Measurements from ENCODE around the gene ZHX3. TPM values are rescaled to one million over a fixed set of nuclear protein-coding genes. Genes with fewer than 3 reads are reported as not detected.

The ZHX3 gene
- total RNA-seq, 1 donor from 2014 or later = 13.4 TPM

DNA sequence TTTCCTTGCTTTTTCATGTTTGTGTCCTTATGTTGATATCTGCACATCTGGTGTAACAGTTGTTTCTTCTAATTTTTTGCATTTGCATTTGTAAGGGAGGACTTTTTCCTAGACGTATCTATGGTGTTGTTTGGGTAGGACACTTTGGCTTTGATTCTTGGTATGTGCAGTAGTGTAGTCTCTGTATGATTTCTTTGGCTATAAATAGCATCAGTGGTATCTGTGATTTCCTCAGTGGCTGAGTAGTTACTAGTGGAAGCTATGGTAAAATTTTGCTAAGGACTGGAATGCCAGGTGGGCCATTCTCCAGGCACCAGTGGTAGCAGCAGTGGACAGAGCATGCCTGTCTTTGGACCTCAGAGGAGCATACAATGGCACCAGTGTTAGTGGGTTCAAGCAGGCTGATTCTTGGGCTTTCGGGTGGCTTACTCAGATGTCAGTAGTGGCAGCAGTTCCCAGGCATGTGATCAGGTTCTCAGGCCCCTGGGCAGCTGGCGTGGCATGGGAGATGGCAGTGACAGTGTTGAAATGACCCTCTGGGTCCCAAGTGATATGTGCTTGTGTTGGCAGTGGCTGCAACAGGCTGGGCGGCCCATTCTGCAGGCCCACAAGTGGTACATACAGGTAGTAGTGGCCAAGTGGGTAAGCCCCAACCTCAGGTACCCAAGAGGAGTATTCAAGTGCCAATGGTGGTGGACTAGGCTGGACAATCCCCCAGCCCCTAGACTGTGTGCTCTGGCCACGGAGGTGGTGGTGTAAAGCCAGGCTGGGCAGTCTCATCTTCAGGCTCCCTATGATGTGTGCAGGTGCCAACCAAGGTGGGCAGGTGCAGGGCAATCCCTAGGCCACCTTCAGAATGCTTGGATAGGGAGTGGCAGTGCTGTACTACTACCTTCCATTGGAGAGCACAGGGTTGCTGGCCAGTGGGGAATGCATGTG, 125.7 kb downstream of the ZHX3 start:
- H3K4me3 ChIP-seq (ENCODE audit: low read depth, low read length) = no peak overlapping the region
- TF ChIP-seq, protein P1, sequence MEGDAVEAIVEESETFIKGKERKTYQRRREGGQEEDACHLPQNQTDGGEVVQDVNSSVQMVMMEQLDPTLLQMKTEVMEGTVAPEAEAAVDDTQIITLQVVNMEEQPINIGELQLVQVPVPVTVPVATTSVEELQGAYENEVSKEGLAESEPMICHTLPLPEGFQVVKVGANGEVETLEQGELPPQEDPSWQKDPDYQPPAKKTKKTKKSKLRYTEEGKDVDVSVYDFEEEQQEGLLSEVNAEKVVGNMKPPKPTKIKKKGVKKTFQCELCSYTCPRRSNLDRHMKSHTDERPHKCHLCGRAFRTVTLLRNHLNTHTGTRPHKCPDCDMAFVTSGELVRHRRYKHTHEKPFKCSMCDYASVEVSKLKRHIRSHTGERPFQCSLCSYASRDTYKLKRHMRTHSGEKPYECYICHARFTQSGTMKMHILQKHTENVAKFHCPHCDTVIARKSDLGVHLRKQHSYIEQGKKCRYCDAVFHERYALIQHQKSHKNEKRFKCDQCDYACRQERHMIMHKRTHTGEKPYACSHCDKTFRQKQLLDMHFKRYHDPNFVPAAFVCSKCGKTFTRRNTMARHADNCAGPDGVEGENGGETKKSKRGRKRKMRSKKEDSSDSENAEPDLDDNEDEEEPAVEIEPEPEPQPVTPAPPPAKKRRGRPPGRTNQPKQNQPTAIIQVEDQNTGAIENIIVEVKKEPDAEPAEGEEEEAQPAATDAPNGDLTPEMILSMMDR (conservative IDR thresholded peaks at IDR 0.05; ENCODE audit: low read depth, low read length) = no peak
- no peak for DNase-seq (ENCODE audit: low read depth)

DNA sequence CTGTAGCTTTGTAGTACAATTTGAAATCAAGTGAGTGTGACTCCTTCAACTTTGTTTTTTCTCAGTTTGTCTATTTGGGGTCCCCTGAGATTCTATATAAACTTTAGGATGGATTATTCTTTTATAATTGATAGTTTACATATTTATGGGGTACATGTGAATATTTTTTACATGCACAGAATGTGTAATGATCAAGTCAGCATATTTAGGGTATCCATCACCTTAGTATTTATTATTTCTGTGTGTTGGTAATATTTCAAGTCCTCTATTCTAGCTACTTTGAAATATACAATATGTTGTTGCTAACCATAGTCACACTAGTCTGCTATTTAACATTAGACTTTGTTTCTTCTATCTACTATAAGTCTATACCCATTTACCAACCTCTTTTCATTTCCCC, 129.9 kb downstream of the ZHX3 start:
- H3K4me3 ChIP-seq (ENCODE audit: low read depth, low read length) = no peak overlapping the region
- TF ChIP-seq, protein P1 (conservative IDR thresholded peaks at IDR 0.05; ENCODE audit: low read depth, low read length) = no peak
- no peak for DNase-seq (ENCODE audit: low read depth)

DNA sequence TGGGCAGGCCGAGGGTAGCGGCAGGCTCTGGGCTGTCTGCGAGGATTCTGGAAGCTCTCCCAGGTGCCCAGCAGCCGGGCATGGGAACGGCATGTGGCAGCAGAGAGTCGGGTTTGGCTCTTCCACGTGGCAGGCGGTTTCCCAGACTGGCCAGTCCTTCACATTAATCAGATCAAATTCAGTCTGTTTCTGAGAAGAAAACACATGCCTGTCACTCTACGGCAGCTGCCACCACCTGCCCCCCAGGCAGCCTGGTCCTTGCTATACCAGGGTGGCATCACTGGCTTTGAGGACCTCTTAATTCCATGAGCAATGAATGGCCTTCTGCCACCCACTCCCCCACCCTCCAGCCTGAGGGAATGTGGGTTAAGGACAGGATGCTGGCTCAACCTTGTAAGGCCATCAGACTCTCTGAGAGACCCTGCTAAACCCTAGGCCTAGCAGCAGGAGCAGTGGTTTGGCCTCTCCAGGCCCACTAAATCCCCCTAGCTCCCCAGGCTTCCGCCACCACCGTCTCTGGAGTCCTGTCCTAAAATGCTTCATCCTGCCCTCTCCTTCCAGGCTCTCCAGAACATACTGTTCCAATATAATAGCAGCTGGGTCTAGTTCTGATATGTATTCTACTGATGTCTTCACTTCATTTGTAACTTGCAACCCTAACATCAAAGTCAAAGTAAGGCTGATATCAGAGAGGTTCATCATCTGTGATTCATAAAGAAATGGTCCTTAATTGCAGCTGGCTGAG, 132.3 kb downstream of the ZHX3 start:
- TF ChIP-seq, protein P1 (conservative IDR thresholded peaks at IDR 0.05; ENCODE audit: low read depth, low read length) = no peak
- no peak overlapping the region for H3K4me3 ChIP-seq (ENCODE audit: low read depth, low read length)
- no peak for DNase-seq (ENCODE audit: low read depth)

DNA sequence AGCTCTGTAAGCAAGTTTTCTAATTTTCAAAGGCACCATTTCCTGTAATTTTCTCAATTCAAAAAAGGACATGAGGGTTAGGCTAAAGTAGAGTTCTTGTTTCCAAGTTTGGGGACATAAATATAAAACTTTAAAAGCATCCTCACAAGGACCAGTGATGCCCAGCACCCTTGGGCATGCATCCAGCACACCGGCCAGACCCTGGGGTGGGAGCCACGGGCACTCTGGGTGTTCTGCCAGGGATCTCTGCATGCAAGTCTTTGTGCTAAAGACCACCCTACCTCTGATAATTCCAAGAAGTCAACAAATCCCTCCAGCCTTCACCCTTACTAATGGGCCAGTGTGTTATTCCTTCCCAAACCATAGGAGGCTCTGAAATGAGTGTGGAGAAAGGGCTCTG, 133.7 kb downstream of the ZHX3 start:
- DNase-seq (ENCODE audit: low read depth) = no peak
- TF ChIP-seq, protein P1 (conservative IDR thresholded peaks at IDR 0.05; ENCODE audit: low read depth, low read length) = no peak
- H3K4me3 ChIP-seq (ENCODE audit: low read depth, low read length) = no peak overlapping the region

DNA sequence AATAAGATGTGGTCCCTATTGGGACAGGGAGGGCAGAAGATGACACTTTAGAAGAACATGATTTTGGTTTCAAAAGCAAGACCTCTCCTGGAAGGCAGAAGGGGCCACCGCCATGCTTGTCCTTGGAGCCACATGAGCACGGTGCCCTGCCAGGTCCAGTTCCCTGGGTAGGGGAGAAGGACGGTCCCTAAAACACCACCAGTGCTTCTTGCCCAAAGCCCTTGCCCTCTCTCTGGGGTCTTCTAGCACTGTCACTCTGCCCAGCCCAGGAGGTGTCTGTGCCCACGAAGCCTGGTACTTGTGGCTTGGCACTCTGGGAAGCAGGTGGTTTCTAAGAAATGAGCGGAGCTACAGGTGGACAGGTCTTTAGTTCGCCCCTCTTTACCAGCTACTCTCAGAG, 134.1 kb downstream of the ZHX3 start:
- H3K4me3 ChIP-seq (ENCODE audit: low read depth, low read length) = no peak overlapping the region
- TF ChIP-seq, protein P1 (conservative IDR thresholded peaks at IDR 0.05; ENCODE audit: low read depth, low read length) = no peak
- DNase-seq (ENCODE audit: low read depth) = no peak

DNA sequence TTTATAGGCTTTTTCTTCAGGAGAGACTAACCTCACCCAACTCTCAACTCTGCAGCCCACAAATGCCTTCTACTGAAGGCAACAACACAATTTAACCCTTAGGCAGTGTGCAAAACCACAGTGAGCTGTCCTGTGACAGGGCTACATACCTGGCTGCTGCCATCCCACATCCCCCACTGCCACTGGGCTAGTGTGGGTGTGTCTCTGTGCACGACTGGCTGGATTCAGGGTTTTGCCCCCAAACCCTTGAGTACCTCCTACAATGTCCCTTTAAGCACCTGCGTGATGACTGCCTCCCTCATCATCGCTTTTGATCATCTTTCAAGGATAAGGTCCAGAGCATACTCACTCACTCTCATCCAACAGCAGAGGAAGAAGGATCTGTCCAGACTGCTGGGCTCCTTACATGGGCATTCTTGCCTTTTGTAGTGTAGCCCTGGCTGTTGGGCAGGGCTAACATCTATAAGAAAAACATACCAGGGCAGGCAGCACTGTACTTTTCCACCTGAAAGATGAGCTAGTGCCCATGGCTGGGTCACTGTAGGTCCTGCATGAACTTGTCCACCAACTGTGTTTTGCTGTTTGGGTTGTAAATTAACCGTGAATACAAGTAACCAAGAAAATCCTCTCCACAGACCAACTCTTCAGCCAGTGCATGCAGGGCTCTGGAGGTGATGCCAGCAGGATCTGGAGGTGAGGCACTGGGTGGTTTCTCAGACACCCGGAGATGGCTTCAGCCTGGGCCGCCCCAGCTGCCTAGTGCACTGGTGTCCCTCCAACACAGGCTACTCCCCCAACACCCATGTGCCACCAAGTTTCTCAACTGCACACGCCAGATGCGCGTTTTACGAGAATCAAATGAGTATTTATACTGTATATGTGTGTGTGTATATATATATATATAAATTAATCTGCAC, 135.0 kb downstream of the ZHX3 start:
- no peak for DNase-seq (ENCODE audit: low read depth)
- no peak overlapping the region for H3K4me3 ChIP-seq (ENCODE audit: low read depth, low read length)
- TF ChIP-seq, protein P1 (conservative IDR thresholded peaks at IDR 0.05; ENCODE audit: low read depth, low read length) = no peak
